ENCODE results near the gene ELN. TPM values are rescaled to one million over a fixed set of nuclear protein-coding genes. Genes with fewer than 3 reads are reported as not detected.
A peak's percentile ranks its signal among the peaks of the same experiment; 100 is the strongest.

Gene ELN
- total and polyA plus RNA-seq, 9 donors = 60.4 to 217 (median 153) TPM

DNA sequence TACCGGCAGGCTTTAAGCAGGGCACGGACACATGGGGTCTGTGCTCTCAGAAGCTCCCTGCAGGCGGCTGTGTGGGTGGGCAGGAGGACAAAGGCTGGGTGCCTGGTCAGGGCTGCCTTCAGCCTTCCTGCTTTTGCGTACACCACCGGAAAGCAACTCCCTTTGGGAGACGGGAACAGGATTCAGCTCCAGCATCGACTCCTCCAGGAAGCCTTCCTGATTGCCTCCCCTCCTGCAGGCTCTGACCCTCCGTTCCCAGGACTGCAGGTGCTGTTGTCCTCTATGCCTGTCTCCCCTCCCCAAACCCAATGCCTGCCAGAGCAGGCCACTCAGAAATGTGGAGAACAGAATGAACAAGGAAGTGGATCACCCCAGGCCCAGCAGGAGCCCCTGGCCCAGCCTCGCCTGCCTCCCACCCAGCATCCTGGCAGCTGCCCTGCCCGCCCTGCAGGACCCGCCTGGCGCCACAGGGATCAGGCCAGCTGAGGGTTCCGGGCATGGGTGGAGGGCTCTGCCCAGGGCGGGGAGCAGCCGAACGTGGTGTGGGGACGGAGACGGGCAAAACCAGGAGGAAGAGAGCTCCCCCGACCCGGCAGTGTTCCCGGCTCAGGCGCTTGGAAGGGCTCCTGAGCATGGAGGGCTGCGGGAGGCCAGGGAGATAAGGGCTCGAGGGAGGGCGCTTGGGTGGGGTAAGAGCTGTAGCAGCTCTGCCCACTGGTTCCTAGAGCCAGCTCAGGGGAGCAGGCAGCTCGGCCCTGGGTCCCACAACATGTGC is 6.2 kb upstream of the ELN start:
- Histone ChIP-seq H3K36me3 (ENCODE audit: control insufficient read depth, insufficient read depth, low read length) (no peaks in the 10 kb centered on the region), H3K27me3 (ENCODE audit: control insufficient read depth, insufficient read depth, low read length) (peaks cover 37% of the 10 kb centered on the region), H3K27ac (ENCODE audit: low read length) (no peak overlapping the region), H3K4me3 (ENCODE audit: low read length) (no peak overlapping the region), H3K9me3 (replicated peaks; ENCODE audit: control insufficient read depth, low read depth, low read length) (no peaks in the 10 kb centered on the region), H3K4me1 (ENCODE audit: control insufficient read depth, insufficient read depth, low read length) (peaks cover 34% of the 10 kb centered on the region)
- no peak for DNase-seq
- WGBS (ENCODE audit: insufficient coverage) = 68% methylated on average over 24 of the region's 26 CpGs

GRCh38 chr7:74022507-74022906 is 5.5 kb upstream of the ELN start:
- H3K9me3 ChIP-seq (replicated peaks; ENCODE audit: control insufficient read depth, low read depth, low read length) = no peaks in the 10 kb centered on the region
- no peaks in the 10 kb centered on the region for H3K36me3 ChIP-seq (ENCODE audit: control insufficient read depth, insufficient read depth, low read length)
- H3K4me3 ChIP-seq (ENCODE audit: low read length) = no peak overlapping the region
- peaks cover 37% of the 10 kb centered on the region for H3K27me3 ChIP-seq (ENCODE audit: control insufficient read depth, insufficient read depth, low read length)
- no peak overlapping the region for H3K27ac ChIP-seq (ENCODE audit: low read length)
- peaks cover 37% of the 10 kb centered on the region for H3K4me1 ChIP-seq (ENCODE audit: control insufficient read depth, insufficient read depth, low read length)
- 53% methylated on average over 4 of the region's 7 CpGs for WGBS (ENCODE audit: insufficient coverage)
- no peak for DNase-seq

- Histone ChIP-seq H3K27ac (ENCODE audit: low read length) (no peak overlapping the region), H3K9me3 (replicated peaks; ENCODE audit: control insufficient read depth, low read depth, low read length) (no peaks in the 10 kb centered on the region), H3K4me1 (ENCODE audit: control insufficient read depth, insufficient read depth, low read length) (peaks cover 41% of the 10 kb centered on the region), H3K36me3 (ENCODE audit: control insufficient read depth, insufficient read depth, low read length) (no peaks in the 10 kb centered on the region), H3K4me3 (ENCODE audit: low read length) (no peak overlapping the region), H3K27me3 (ENCODE audit: control insufficient read depth, insufficient read depth, low read length) (peaks cover 37% of the 10 kb centered on the region)
- no peak for DNase-seq
- no CpG with 5 or more reads among the region's 12 CpGs for WGBS (ENCODE audit: insufficient coverage)
Measured at GRCh38 chr7:74023092-74023536, 4.9 kb upstream of the ELN start.

DNA sequence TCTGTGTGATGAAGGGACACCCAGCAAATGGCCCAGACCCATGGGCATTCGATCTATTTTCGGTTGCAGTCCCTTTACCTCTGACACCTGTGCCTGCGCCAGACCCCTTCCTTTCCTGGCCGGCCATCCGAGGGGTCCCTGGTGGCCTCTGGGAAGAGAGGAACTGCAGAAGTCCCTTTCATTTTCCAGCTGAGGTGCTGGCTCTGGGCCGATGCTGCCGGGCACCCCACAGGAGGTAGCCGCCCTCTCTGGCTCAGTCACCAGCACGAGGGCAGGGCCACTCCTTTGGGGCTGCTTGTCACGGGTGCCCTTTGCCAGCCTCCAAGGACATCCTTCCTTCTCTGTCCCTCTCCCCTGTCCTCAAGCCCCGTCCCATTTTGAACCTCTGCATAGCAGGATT is 4.2 kb upstream of the ELN start:
- peaks cover 44% of the 10 kb centered on the region for H3K27me3 ChIP-seq (ENCODE audit: control insufficient read depth, insufficient read depth, low read length)
- no peaks in the 10 kb centered on the region for H3K36me3 ChIP-seq (ENCODE audit: control insufficient read depth, insufficient read depth, low read length)
- DNase-seq = no peak
- H3K4me3 ChIP-seq (ENCODE audit: low read length) = no peak overlapping the region
- 63% methylated on average over 11 of the region's 11 CpGs for WGBS (ENCODE audit: insufficient coverage)
- H3K4me1 ChIP-seq (ENCODE audit: control insufficient read depth, insufficient read depth, low read length) = peaks cover 43% of the 10 kb centered on the region
- no peak overlapping the region for H3K27ac ChIP-seq (ENCODE audit: low read length)
- H3K9me3 ChIP-seq (replicated peaks; ENCODE audit: control insufficient read depth, low read depth, low read length) = no peaks in the 10 kb centered on the region

GRCh38 chr7:74025146-74025545 is 2.8 kb upstream of the ELN start:
- no peaks in the 10 kb centered on the region for H3K9me3 ChIP-seq (replicated peaks; ENCODE audit: control insufficient read depth, low read depth, low read length)
- H3K36me3 ChIP-seq (ENCODE audit: control insufficient read depth, insufficient read depth, low read length) = no peaks in the 10 kb centered on the region
- no peak overlapping the region for H3K27ac ChIP-seq (ENCODE audit: low read length)
- peaks cover 49% of the 10 kb centered on the region for H3K27me3 ChIP-seq (ENCODE audit: control insufficient read depth, insufficient read depth, low read length)
- no peak overlapping the region for H3K4me3 ChIP-seq (ENCODE audit: low read length)
- DNase-seq = no peak
- H3K4me1 ChIP-seq (ENCODE audit: control insufficient read depth, insufficient read depth, low read length) = peaks cover 56% of the 10 kb centered on the region
- 72% methylated on average over 7 of the region's 8 CpGs for WGBS (ENCODE audit: insufficient coverage)

DNA sequence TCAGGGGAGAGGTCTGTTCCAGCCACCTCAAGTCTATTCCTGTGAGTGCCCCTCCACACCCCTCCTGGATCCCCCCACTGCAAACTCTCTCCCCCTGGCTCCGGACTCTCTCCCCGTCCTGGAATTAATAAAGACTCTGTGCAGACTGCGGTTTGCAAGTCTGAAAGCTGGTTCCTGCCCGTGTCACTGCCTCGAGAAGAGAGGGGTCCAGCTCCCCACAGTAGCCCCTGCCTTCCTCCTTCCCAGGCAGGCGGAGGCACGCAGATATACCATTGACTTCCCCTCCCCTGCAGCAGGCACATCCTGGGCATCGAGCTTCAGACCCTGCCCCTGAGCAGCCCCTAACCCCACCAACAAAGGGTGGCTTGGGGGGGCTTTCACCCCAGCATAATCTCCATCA is 2.2 kb upstream of the ELN start:
- WGBS (ENCODE audit: insufficient coverage) = 40% methylated on average over 6 of the region's 8 CpGs
- Histone ChIP-seq H3K36me3 (ENCODE audit: control insufficient read depth, insufficient read depth, low read length) (no peaks in the 10 kb centered on the region), H3K4me1 (ENCODE audit: control insufficient read depth, insufficient read depth, low read length) (peaks cover 62% of the 10 kb centered on the region), H3K27ac (ENCODE audit: low read length) (no peak overlapping the region), H3K9me3 (replicated peaks; ENCODE audit: control insufficient read depth, low read depth, low read length) (no peaks in the 10 kb centered on the region), H3K27me3 (ENCODE audit: control insufficient read depth, insufficient read depth, low read length) (peaks cover 47% of the 10 kb centered on the region), H3K4me3 (ENCODE audit: low read length) (no peak overlapping the region)
- no peak for DNase-seq

GRCh38 chr7:74026406-74026902 is 1.5 kb upstream of the ELN start:
- no peak overlapping the region for H3K4me3 ChIP-seq (ENCODE audit: low read length)
- no peaks in the 10 kb centered on the region for H3K36me3 ChIP-seq (ENCODE audit: control insufficient read depth, insufficient read depth, low read length)
- H3K4me1 ChIP-seq (ENCODE audit: control insufficient read depth, insufficient read depth, low read length) = peaks cover 68% of the 10 kb centered on the region
- H3K27ac ChIP-seq (ENCODE audit: low read length) = no peak overlapping the region
- DNase-seq = no peak
- H3K9me3 ChIP-seq (replicated peaks; ENCODE audit: control insufficient read depth, low read depth, low read length) = no peaks in the 10 kb centered on the region
- peaks cover 45% of the 10 kb centered on the region for H3K27me3 ChIP-seq (ENCODE audit: control insufficient read depth, insufficient read depth, low read length)
- WGBS (ENCODE audit: insufficient coverage) = 33% methylated on average over 3 of the region's 6 CpGs

DNA sequence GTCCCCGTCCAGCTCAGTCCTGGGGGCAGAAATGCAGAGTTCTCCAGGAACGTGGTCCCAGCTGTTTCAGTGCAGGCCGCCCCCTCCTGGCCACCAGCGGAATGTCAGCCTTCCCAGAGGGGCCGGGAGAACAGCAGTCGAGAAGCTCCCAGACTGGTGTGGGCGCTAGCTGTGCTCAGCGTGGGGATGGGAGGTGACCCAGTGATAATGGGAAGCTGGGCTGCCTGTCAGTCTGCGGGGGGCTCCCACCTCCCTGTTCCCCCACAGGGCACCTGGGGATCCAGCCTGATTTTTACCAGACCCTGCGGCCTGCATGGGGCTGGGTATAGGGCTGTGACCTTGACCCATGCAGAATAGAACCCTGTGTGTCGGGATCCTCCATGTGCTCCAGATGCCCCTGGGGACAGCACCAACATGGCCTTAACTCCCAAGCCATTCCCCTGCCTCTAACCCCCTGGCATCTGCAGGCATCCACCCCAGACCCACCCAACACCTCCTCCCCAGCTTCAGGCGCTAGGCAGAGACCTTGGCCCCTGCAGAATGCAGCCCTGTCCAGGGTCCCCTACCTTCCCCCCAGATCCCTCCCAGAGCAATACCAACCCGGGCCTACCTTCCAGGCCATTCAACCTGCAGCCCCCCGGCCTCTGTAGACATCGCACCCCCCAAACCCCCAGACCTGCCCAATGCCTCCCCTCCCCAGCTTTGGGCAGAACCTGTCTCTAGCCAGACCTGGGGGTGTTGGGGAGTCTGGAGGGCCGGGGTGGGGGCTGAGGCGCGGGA is 880 bp upstream of the ELN start:
- Histone ChIP-seq H3K4me3 (ENCODE audit: low read length) (peak overlapping the region; percentile 23), H3K27ac (ENCODE audit: low read length) (peak overlapping the region; percentile 31), H3K27me3 (ENCODE audit: control insufficient read depth, insufficient read depth, low read length) (peaks cover 41% of the 10 kb centered on the region), H3K4me1 (ENCODE audit: control insufficient read depth, insufficient read depth, low read length) (peaks cover 68% of the 10 kb centered on the region), H3K9me3 (replicated peaks; ENCODE audit: control insufficient read depth, low read depth, low read length) (no peaks in the 10 kb centered on the region), H3K36me3 (ENCODE audit: control insufficient read depth, insufficient read depth, low read length) (no peaks in the 10 kb centered on the region)
- WGBS (ENCODE audit: insufficient coverage) = 7% methylated on average over 11 of the region's 18 CpGs
- peak; percentile 89 for DNase-seq

- Histone ChIP-seq H3K27ac (ENCODE audit: low read length) (peak overlapping the region; percentile 78), H3K4me3 (ENCODE audit: low read length) (peak overlapping the region; percentile 49), H3K4me1 (ENCODE audit: control insufficient read depth, insufficient read depth, low read length) (peaks cover 71% of the 10 kb centered on the region), H3K9me3 (replicated peaks; ENCODE audit: control insufficient read depth, low read depth, low read length) (no peaks in the 10 kb centered on the region), H3K36me3 (ENCODE audit: control insufficient read depth, insufficient read depth, low read length) (no peaks in the 10 kb centered on the region), H3K27me3 (ENCODE audit: control insufficient read depth, insufficient read depth, low read length) (peaks cover 33% of the 10 kb centered on the region)
- 6% methylated on average over 11 of the region's 13 CpGs for WGBS (ENCODE audit: insufficient coverage)
- peak; percentile 33 for DNase-seq
Measured at GRCh38 chr7:74028321-74028838, 407 bp downstream of the ELN start.

Measured in muscle of leg (tissue), 11 donors.